DOHH2 (cell line): Measurements from ENCODE around the gene CHML.
A peak's percentile ranks its signal among the peaks of the same experiment; 100 is the strongest.

ENCODE experiments used
- H3F3A ChIP-seq: fragments of 200-600 bp; sonication (generic), shearing (Covaris generic); 2 replicates; pipeline ENCODE4 v1.6.0; 2016; ENCODE audit warnings: antibody characterized with exemption, mild to moderate bottlenecking; ENCODE audit not compliant: control insufficient read depth, insufficient read depth
- H3K27ac ChIP-seq: fragments of 200-600 bp; sonication (generic); 2 replicates; pipeline ENCODE4 v1.5.1; 2014; ENCODE audit warnings: low read depth, mild to moderate bottlenecking, low read length, moderate library complexity
- H3K27me3 ChIP-seq: fragments of 200-600 bp; sonication (generic); 2 replicates; pipeline ENCODE4 v1.6.1; 2014; ENCODE audit warnings: mild to moderate bottlenecking, low read length, mixed read lengths; ENCODE audit not compliant: control insufficient read depth
- H3K36me3 ChIP-seq: fragments of 200-600 bp; sonication (generic); 2 replicates; pipeline ENCODE4 v1.6.1; 2014; ENCODE audit warnings: mild to moderate bottlenecking, low read length, moderate library complexity, mixed read lengths; ENCODE audit not compliant: control insufficient read depth
- H3K4me1 ChIP-seq: fragments of 200-600 bp; sonication (generic); 2 replicates; pipeline ENCODE4 v1.6.1; 2014; ENCODE audit warnings: mild to moderate bottlenecking, low read length, mixed read lengths; ENCODE audit not compliant: control insufficient read depth
- H3K4me2 ChIP-seq: fragments of 200-600 bp; sonication (generic); 2 replicates; pipeline ENCODE4 v1.6.0; 2014; ENCODE audit warnings: mild to moderate bottlenecking, low read length, moderate library complexity
- H3K4me3 ChIP-seq: fragments of 200-600 bp; sonication (generic); 2 replicates; pipeline ENCODE4 v1.5.1; 2014; ENCODE audit warnings: mild to moderate bottlenecking, low read length, mixed read lengths
- H3K79me2 ChIP-seq: fragments of 200-600 bp; sonication (generic); 2 replicates; pipeline ENCODE4 v1.6.1; 2014; ENCODE audit warnings: mild to moderate bottlenecking, low read length, mixed read lengths; ENCODE audit not compliant: control insufficient read depth
- H3K9me2 ChIP-seq: fragments of 200-600 bp; sonication (generic); replicated peaks from 2 replicates; pipeline ENCODE4 v1.6.1; 2014; ENCODE audit warnings: mild to moderate bottlenecking, low read length, mixed read lengths; ENCODE audit not compliant: control insufficient read depth
- H3K9me3 ChIP-seq: fragments of 200-600 bp; sonication (generic); 2 replicates; pipeline ENCODE4 v1.6.1; 2014; ENCODE audit warnings: antibody characterized with exemption, low read length, mixed read lengths; ENCODE audit not compliant: control insufficient read depth, insufficient read depth
- H4K20me1 ChIP-seq: fragments of 200-600 bp; sonication (generic); 2 replicates; pipeline ENCODE4 v1.6.0; 2014; ENCODE audit warnings: low read depth, mild to moderate bottlenecking, antibody characterized with exemption, low read length, moderate library complexity; ENCODE audit not compliant: control insufficient read depth, insufficient read depth
- CTCF ChIP-seq: fragments of 200-600 bp; sonication (generic); IDR thresholded peaks from one replicate; pipeline ENCODE4 v1.5.1; 2014; ENCODE audit warnings: antibody characterized with exemption, mild to moderate bottlenecking, low read depth, low read length; ENCODE audit not compliant: poor library complexity, severe bottlenecking
- EZH2phosphoT487 ChIP-seq: fragments of 200-600 bp; sonication (generic); IDR thresholded peaks from 2 replicates; pipeline ENCODE4 v1.6.1; 2017; ENCODE audit warnings: borderline replicate concordance, mild to moderate bottlenecking, antibody characterized with exemption, low read length, moderate library complexity, mixed read lengths

The CHML gene

GRCh38 chr1:241640149-241640866 is at the start of gene CHML, which contains the start of gene OPN3:
TSS of gene CHML (minus strand) at chr1:241640369. CDS start at chr1:241635766, 4,603 bp downstream.
TSS of gene OPN3 (minus strand) at chr1:241640369. CDS start at chr1:241640254, 115 bp downstream.
- no peaks in the 10 kb centered on the region for H3K27me3 ChIP-seq
- peaks cover 7% of the 10 kb centered on the region for H3K36me3 ChIP-seq
- no peaks in the 10 kb centered on the region for H3K9me3 ChIP-seq
- peak within 1 kb of the TSS; percentile 94 for H3K4me2 ChIP-seq
- peaks cover 8% of the 10 kb centered on the region for H3F3A ChIP-seq
- TF ChIP-seq CTCF = no peak
- TF ChIP-seq EZH2phosphoT487 = no peak
- peaks cover 53% of the 10 kb centered on the region for H3K4me1 ChIP-seq
- H3K4me3 ChIP-seq = peak within 1 kb of the TSS; percentile 82
- H3K79me2 ChIP-seq = peaks cover 16% of the 10 kb centered on the region
- no peaks in the 10 kb centered on the region for H4K20me1 ChIP-seq
- H3K27ac ChIP-seq = no peak within 1 kb of the TSS
- no peaks in the 10 kb centered on the region for H3K9me2 ChIP-seq

- no peak overlapping the region for H3K27ac ChIP-seq
- H3K4me2 ChIP-seq = no peak overlapping the region
- H3K79me2 ChIP-seq = no peaks in the 10 kb centered on the region
- no peaks in the 10 kb centered on the region for H4K20me1 ChIP-seq
- TF ChIP-seq CTCF (no peak), EZH2phosphoT487 (no peak)
- H3K4me3 ChIP-seq = no peak overlapping the region
- no peaks in the 10 kb centered on the region for H3K4me1 ChIP-seq
- H3F3A ChIP-seq = no peaks in the 10 kb centered on the region
- no peaks in the 10 kb centered on the region for H3K36me3 ChIP-seq
- H3K9me2 ChIP-seq = no peaks in the 10 kb centered on the region
- no peaks in the 10 kb centered on the region for H3K9me3 ChIP-seq
- H3K27me3 ChIP-seq = peaks cover 5% of the 10 kb centered on the region; the same call in 1 of the 2 replicates
These were observed 48.8 kb upstream of the CHML start for GRCh38 chr1:241688940-241689368.

GRCh38 chr1:241684108-241684507 is 43.9 kb upstream of the CHML start:
- Histone ChIP-seq H3K9me3 (no peaks in the 10 kb centered on the region), H3K4me3 (no peak overlapping the region), H3K36me3 (no peaks in the 10 kb centered on the region), H3K4me1 (no peaks in the 10 kb centered on the region), H3K79me2 (no peaks in the 10 kb centered on the region), H3F3A (no peaks in the 10 kb centered on the region), H3K27me3 (peaks cover 9% of the 10 kb centered on the region), H3K4me2 (no peak overlapping the region), H3K9me2 (no peaks in the 10 kb centered on the region), H4K20me1 (no peaks in the 10 kb centered on the region), H3K27ac (no peak overlapping the region)
- TF ChIP-seq CTCF (no peak), EZH2phosphoT487 (no peak)
